Peyer's patch (tissue), 4 donors: ENCODE results near the gene KRT3. TPM values are rescaled to one million over a fixed set of nuclear protein-coding genes. Genes with fewer than 3 reads are reported as not detected.

ENCODE experiments used
- DNase-seq, 3 donors: peaks; one replicate each; pipeline ENCODE4 v3.0.0-alpha.2; 2017 to 2019
- H3K27ac ChIP-seq, 4 donors: fragments of 200-600 bp; sonication (generic); one replicate each; pipeline ENCODE4 v1.5.1; 2016 to 2019
- H3K27me3 ChIP-seq, 2 donors: fragments of 200-600 bp; sonication (generic); one replicate each; pipeline ENCODE4 v1.5.1; 2019
- H3K36me3 ChIP-seq, 3 donors: fragments of 200-600 bp; sonication (generic); one replicate each; pipeline ENCODE4 v1.5.1; 2016 to 2019
- H3K4me1 ChIP-seq, 4 donors: fragments of 200-600 bp; sonication (generic); one replicate each; pipeline ENCODE4 v1.5.1; 2016 to 2019
- H3K4me3 ChIP-seq, 4 donors: fragments of 200-600 bp; sonication (generic); 1 replicate in 3 of 4; 2 replicates in 1 of 4; pipeline ENCODE4 v1.5.1; 2016 to 2019; ENCODE audit warnings: mild to moderate bottlenecking in 1 of 4
- H3K9me3 ChIP-seq, 4 donors: fragments of 200-600 bp; sonication (generic); one replicate each; pipeline ENCODE4 v1.5.1; 2016 to 2019; ENCODE audit warnings: mild to moderate bottlenecking in 1 of 4
- POLR2A ChIP-seq, 2 donors: fragments of 450-650 bp; IDR thresholded peaks; one replicate each; pipeline ENCODE4 v1.5.1; 2017; ENCODE audit warnings: antibody characterized with exemption in 2 of 2, mild to moderate bottlenecking in 2 of 2, moderate library complexity in 2 of 2
- total RNA-seq, 4 donors: library from RNA; depleted of rRNA; stranded (reverse); fragments of >200 nt; gene quantifications; one replicate each; pipeline ENCODE4 v1.1.0, GENCODE V29; 2016
- TF ChIP-seq, protein P1 (sequence below), 6 experiments: fragments of 450-650 bp in 4 of 6; fragments of 200-600 bp in 2 of 6; sonication (generic) in 1 of 6; IDR thresholded peaks; one replicate each; pipeline ENCODE4 v1.5.1; 2017 to 2019; ENCODE audit warnings: antibody characterized with exemption in 6 of 6, mild to moderate bottlenecking in 3 of 6, moderate library complexity in 1 of 6

KRT3 gene
- total RNA-seq, 4 donors from 2014 or later = not detected

- Histone ChIP-seq H3K4me3 (no peak overlapping the region), H3K27me3 (no peaks in the 10 kb centered on the region)
- no peak for DNase-seq
Measured at GRCh38 chr12:52817003-52817698, 21.2 kb upstream of the KRT3 start.

GRCh38 chr12:52815676-52816588 is 20.0 kb upstream of the KRT3 start:
- Histone ChIP-seq H3K27me3 (no peaks in the 10 kb centered on the region), H3K4me3 (no peak overlapping the region), H3K27ac (no peak overlapping the region), H3K9me3 (no peaks in the 10 kb centered on the region), H3K4me1 (no peaks in the 10 kb centered on the region), H3K36me3 (no peaks in the 10 kb centered on the region)
- TF ChIP-seq POLR2A (IDR thresholded peaks at IDR 0.05) = no peak
- TF ChIP-seq, protein P1, sequence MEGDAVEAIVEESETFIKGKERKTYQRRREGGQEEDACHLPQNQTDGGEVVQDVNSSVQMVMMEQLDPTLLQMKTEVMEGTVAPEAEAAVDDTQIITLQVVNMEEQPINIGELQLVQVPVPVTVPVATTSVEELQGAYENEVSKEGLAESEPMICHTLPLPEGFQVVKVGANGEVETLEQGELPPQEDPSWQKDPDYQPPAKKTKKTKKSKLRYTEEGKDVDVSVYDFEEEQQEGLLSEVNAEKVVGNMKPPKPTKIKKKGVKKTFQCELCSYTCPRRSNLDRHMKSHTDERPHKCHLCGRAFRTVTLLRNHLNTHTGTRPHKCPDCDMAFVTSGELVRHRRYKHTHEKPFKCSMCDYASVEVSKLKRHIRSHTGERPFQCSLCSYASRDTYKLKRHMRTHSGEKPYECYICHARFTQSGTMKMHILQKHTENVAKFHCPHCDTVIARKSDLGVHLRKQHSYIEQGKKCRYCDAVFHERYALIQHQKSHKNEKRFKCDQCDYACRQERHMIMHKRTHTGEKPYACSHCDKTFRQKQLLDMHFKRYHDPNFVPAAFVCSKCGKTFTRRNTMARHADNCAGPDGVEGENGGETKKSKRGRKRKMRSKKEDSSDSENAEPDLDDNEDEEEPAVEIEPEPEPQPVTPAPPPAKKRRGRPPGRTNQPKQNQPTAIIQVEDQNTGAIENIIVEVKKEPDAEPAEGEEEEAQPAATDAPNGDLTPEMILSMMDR (IDR thresholded peaks at IDR 0.05) = no peak
- DNase-seq = no peak

More at GRCh38 chr12:52817003-52817698, 21.2 kb upstream of the KRT3 start:
- no peak overlapping the region for H3K27ac ChIP-seq
- H3K9me3 ChIP-seq = no peaks in the 10 kb centered on the region
- TF ChIP-seq, protein P1 (IDR thresholded peaks at IDR 0.05) = no peak
- no peak for TF ChIP-seq POLR2A (IDR thresholded peaks at IDR 0.05)
- H3K4me1 ChIP-seq = peaks cover 0 to 6% (median 0%) of the 10 kb centered on the region in 4 donors
- H3K36me3 ChIP-seq = no peaks in the 10 kb centered on the region

- H3K36me3 ChIP-seq = no peaks in the 10 kb centered on the region
- no peaks in the 10 kb centered on the region for H3K9me3 ChIP-seq
- TF ChIP-seq POLR2A (IDR thresholded peaks at IDR 0.05) = no peak
- TF ChIP-seq, protein P1 (IDR thresholded peaks at IDR 0.05) = no peak
- no peak for DNase-seq
- no peak overlapping the region for H3K4me3 ChIP-seq
- no peaks in the 10 kb centered on the region for H3K4me1 ChIP-seq
- H3K27me3 ChIP-seq = no peaks in the 10 kb centered on the region
- no peak overlapping the region for H3K27ac ChIP-seq
Measured at GRCh38 chr12:52815161-52815560, 19.2 kb upstream of the KRT3 start.

GRCh38 chr12:52814710-52815155 is 18.8 kb upstream of the KRT3 start:
- no peaks in the 10 kb centered on the region for H3K36me3 ChIP-seq
- no peaks in the 10 kb centered on the region for H3K27me3 ChIP-seq
- H3K4me1 ChIP-seq = no peaks in the 10 kb centered on the region
- H3K27ac ChIP-seq = no peak overlapping the region
- H3K4me3 ChIP-seq = no peak overlapping the region
- H3K9me3 ChIP-seq = no peaks in the 10 kb centered on the region
- no peak for DNase-seq
- TF ChIP-seq, protein P1 (IDR thresholded peaks at IDR 0.05) = no peak
- TF ChIP-seq POLR2A (IDR thresholded peaks at IDR 0.05) = no peak

- Histone ChIP-seq H3K27ac (no peak within 1 kb of the TSS), H3K4me1 (no peaks in the 10 kb centered on the region), H3K4me3 (no peak within 1 kb of the TSS), H3K36me3 (no peaks in the 10 kb centered on the region), H3K9me3 (no peaks in the 10 kb centered on the region), H3K27me3 (no peaks in the 10 kb centered on the region)
- TF ChIP-seq, protein P1 (IDR thresholded peaks at IDR 0.05) = no peak
- TF ChIP-seq POLR2A (IDR thresholded peaks at IDR 0.05) = no peak
- no peak for DNase-seq
Measured at GRCh38 chr12:52813885-52814709, 18.2 kb upstream of the KRT3 start, which contains the start of gene KRT4. Gene KRT4, minus strand, starts transcription at chr12:52814116. Its CDS starts 58 bp downstream, at chr12:52814058.
